ENCODE results near the gene COL12A1.

Gene COL12A1

GRCh38 chr6:75223428-75223827 is 17.6 kb upstream of the COL12A1 start:
- Histone ChIP-seq H3K27me3 (ENCODE audit: control insufficient read depth in 1 of 2, insufficient read depth in 1 of 2, low read length in 2 of 2) (no peaks in the 10 kb centered on the region), H4K8ac (ENCODE audit: low read length) (no peak overlapping the region), H3K27ac (ENCODE audit: low read length, poor library complexity, severe bottlenecking) (no peak overlapping the region), H3K36me3 (ENCODE audit: control insufficient read depth in 1 of 2, insufficient read depth in 2 of 2, low read depth in 1 of 2, low read length in 2 of 2) (no peaks in the 10 kb centered on the region), H2AK5ac (ENCODE audit: low read length, severe bottlenecking) (no peak overlapping the region), H2BK12ac (ENCODE audit: low read length in 2 of 2) (no peak overlapping the region), H2BK5ac (ENCODE audit: low read depth, low read length, poor library complexity, severe bottlenecking) (no peak overlapping the region), H2BK120ac (ENCODE audit: low read depth, low read length) (no peak overlapping the region), H3K9me3 (ENCODE audit: control insufficient read depth, low read length) (no peaks in the 10 kb centered on the region), H2BK15ac (ENCODE audit: low read depth, poor library complexity, severe bottlenecking) (no peak overlapping the region), H2AFZ (ENCODE audit: low read depth, low read length) (no peak overlapping the region), H3K4me3 (ENCODE audit: insufficient read depth in 1 of 2, low read depth in 1 of 2, low read length in 2 of 2) (no peak overlapping the region), H4K91ac (ENCODE audit: low read length) (no peak overlapping the region), H3K14ac (ENCODE audit: low read length in 2 of 2) (no peak overlapping the region), H3K9ac (ENCODE audit: low read length) (no peak overlapping the region), H3K4me2 (ENCODE audit: low read length, poor library complexity, severe bottlenecking) (no peak overlapping the region), H3K23ac (ENCODE audit: low read length in 2 of 2) (no peak overlapping the region), H3K18ac (ENCODE audit: low read depth in 1 of 2, low read length in 2 of 2) (no peak overlapping the region), H3K79me1 (replicated peaks; ENCODE audit: low read length, poor library complexity, severe bottlenecking) (no peaks in the 10 kb centered on the region), H3K4me1 (ENCODE audit: control insufficient read depth, insufficient read depth, low read depth, low read length) (peaks cover 3% of the 10 kb centered on the region), H3K4ac (ENCODE audit: low read depth in 1 of 2, low read length in 2 of 2) (no peak overlapping the region)
- WGBS, result 69% methylated on average over 2 of the region's 2 CpGs
- DNase-seq, result no peak

DNA sequence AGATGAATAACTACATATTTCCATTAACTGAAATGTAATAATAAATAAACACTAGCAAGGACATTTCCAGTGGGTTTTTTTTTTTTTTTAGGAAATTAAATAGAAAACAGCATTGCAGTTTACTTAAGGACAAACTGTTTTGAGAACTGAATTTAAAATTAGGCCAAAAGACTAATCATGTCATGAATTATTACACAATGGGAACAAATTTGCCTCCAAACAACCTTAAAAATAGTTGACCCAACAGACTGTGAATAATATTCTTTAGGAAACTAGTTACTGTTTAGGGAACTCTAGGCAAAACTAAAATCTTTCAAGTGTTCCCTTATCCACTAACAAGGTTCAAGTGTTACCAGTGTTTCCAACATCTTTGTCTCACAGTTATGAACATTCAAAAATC is 16.4 kb upstream of the COL12A1 start:
- no peak for DNase-seq
- H3K27me3 ChIP-seq (ENCODE audit: control insufficient read depth in 1 of 2, insufficient read depth in 1 of 2, low read length in 2 of 2), result no peaks in the 10 kb centered on the region
- no peak overlapping the region for H2BK120ac ChIP-seq (ENCODE audit: low read depth, low read length)
- no peaks in the 10 kb centered on the region for H3K79me1 ChIP-seq (replicated peaks; ENCODE audit: low read length, poor library complexity, severe bottlenecking)
- no peak overlapping the region for H3K27ac ChIP-seq (ENCODE audit: low read length, poor library complexity, severe bottlenecking)
- no peak overlapping the region for H3K18ac ChIP-seq (ENCODE audit: low read depth in 1 of 2, low read length in 2 of 2)
- H2BK5ac ChIP-seq (ENCODE audit: low read depth, low read length, poor library complexity, severe bottlenecking), result no peak overlapping the region
- H3K4ac ChIP-seq (ENCODE audit: low read depth in 1 of 2, low read length in 2 of 2), result no peak overlapping the region
- H4K91ac ChIP-seq (ENCODE audit: low read length), result no peak overlapping the region
- no peak overlapping the region for H3K4me3 ChIP-seq (ENCODE audit: insufficient read depth in 1 of 2, low read depth in 1 of 2, low read length in 2 of 2)
- no peak overlapping the region for H3K23ac ChIP-seq (ENCODE audit: low read length in 2 of 2)
- no peak overlapping the region for H3K9ac ChIP-seq (ENCODE audit: low read length)
- H2BK12ac ChIP-seq (ENCODE audit: low read length in 2 of 2), result no peak overlapping the region
- no peak overlapping the region for H2BK15ac ChIP-seq (ENCODE audit: low read depth, poor library complexity, severe bottlenecking)
- no peak overlapping the region for H4K8ac ChIP-seq (ENCODE audit: low read length)
- no peak overlapping the region for H2AK5ac ChIP-seq (ENCODE audit: low read length, severe bottlenecking)
- peaks cover 3% of the 10 kb centered on the region for H3K4me1 ChIP-seq (ENCODE audit: control insufficient read depth, insufficient read depth, low read depth, low read length)
- no peaks in the 10 kb centered on the region for H3K36me3 ChIP-seq (ENCODE audit: control insufficient read depth in 1 of 2, insufficient read depth in 2 of 2, low read depth in 1 of 2, low read length in 2 of 2)
- no peaks in the 10 kb centered on the region for H3K9me3 ChIP-seq (ENCODE audit: control insufficient read depth, low read length)
- H3K14ac ChIP-seq (ENCODE audit: low read length in 2 of 2), result no peak overlapping the region
- H3K4me2 ChIP-seq (ENCODE audit: low read length, poor library complexity, severe bottlenecking), result no peak overlapping the region
- no peak overlapping the region for H2AFZ ChIP-seq (ENCODE audit: low read depth, low read length)

DNA sequence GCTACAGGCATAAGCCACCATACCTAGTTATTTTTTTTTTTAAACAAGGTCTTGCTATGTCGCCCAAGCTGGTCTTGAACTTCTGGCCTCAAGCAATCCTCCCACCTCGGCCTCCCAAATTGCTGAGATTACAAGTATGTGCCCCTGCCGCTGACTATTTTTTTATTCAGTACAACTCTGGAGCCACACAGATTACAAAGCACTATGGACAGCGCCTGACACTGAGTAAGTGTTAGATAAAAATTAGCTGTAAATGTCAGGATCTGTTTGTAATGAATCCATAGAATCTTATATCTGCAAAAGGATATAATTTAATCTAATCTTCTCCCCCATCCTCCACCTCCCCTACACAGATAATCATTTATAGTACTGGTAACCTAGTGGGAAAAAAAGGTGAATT is 15.3 kb upstream of the COL12A1 start:
- Histone ChIP-seq H4K8ac (ENCODE audit: low read length) (no peak overlapping the region), H3K9ac (ENCODE audit: low read length) (no peak overlapping the region), H3K79me1 (replicated peaks; ENCODE audit: low read length, poor library complexity, severe bottlenecking) (no peaks in the 10 kb centered on the region), H2AK5ac (ENCODE audit: low read length, severe bottlenecking) (no peak overlapping the region), H2AFZ (ENCODE audit: low read depth, low read length) (no peak overlapping the region), H2BK5ac (ENCODE audit: low read depth, low read length, poor library complexity, severe bottlenecking) (no peak overlapping the region), H3K4ac (ENCODE audit: low read depth in 1 of 2, low read length in 2 of 2) (no peak overlapping the region), H3K27me3 (ENCODE audit: control insufficient read depth in 1 of 2, insufficient read depth in 1 of 2, low read length in 2 of 2) (no peaks in the 10 kb centered on the region), H3K4me2 (ENCODE audit: low read length, poor library complexity, severe bottlenecking) (no peak overlapping the region), H4K91ac (ENCODE audit: low read length) (no peak overlapping the region), H3K14ac (ENCODE audit: low read length in 2 of 2) (no peak overlapping the region), H3K27ac (ENCODE audit: low read length, poor library complexity, severe bottlenecking) (no peak overlapping the region), H2BK15ac (ENCODE audit: low read depth, poor library complexity, severe bottlenecking) (no peak overlapping the region), H3K18ac (ENCODE audit: low read depth in 1 of 2, low read length in 2 of 2) (no peak overlapping the region), H3K23ac (ENCODE audit: low read length in 2 of 2) (no peak overlapping the region), H3K4me1 (ENCODE audit: control insufficient read depth, insufficient read depth, low read depth, low read length) (peaks cover 3% of the 10 kb centered on the region), H3K36me3 (ENCODE audit: control insufficient read depth in 1 of 2, insufficient read depth in 2 of 2, low read depth in 1 of 2, low read length in 2 of 2) (no peaks in the 10 kb centered on the region), H2BK12ac (ENCODE audit: low read length in 2 of 2) (no peak overlapping the region), H2BK120ac (ENCODE audit: low read depth, low read length) (no peak overlapping the region), H3K4me3 (ENCODE audit: insufficient read depth in 1 of 2, low read depth in 1 of 2, low read length in 2 of 2) (no peak overlapping the region), H3K9me3 (ENCODE audit: control insufficient read depth, low read length) (no peaks in the 10 kb centered on the region)
- 87% methylated on average over 2 of the region's 4 CpGs for WGBS
- no peak for DNase-seq

DNA sequence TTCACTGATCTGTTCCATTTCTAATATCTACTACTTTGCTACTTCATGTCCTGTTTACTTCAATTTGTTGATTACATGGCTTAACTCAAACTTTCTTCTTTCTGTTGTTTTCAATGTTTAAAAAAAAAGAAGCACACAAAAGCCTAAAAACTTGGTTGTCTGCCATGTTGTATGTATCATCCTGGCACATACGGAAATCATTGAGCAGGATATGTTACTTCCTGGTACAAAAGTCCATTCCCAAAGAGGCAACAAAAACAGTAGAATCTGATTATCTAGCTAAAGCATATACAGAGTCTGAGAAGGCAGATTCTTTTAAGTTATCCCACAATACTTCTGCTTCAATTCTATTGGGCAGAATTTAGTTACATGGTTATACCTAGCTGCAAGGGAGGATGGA is 14.5 kb upstream of the COL12A1 start:
- Histone ChIP-seq H2AK5ac (ENCODE audit: low read length, severe bottlenecking) (no peak overlapping the region), H3K4me2 (ENCODE audit: low read length, poor library complexity, severe bottlenecking) (no peak overlapping the region), H3K4ac (ENCODE audit: low read depth in 1 of 2, low read length in 2 of 2) (no peak overlapping the region), H4K91ac (ENCODE audit: low read length) (no peak overlapping the region), H2BK12ac (ENCODE audit: low read length in 2 of 2) (no peak overlapping the region), H3K79me1 (replicated peaks; ENCODE audit: low read length, poor library complexity, severe bottlenecking) (no peaks in the 10 kb centered on the region), H3K36me3 (ENCODE audit: control insufficient read depth in 1 of 2, insufficient read depth in 2 of 2, low read depth in 1 of 2, low read length in 2 of 2) (no peaks in the 10 kb centered on the region), H2AFZ (ENCODE audit: low read depth, low read length) (no peak overlapping the region), H3K23ac (ENCODE audit: low read length in 2 of 2) (no peak overlapping the region), H2BK15ac (ENCODE audit: low read depth, poor library complexity, severe bottlenecking) (no peak overlapping the region), H3K4me1 (ENCODE audit: control insufficient read depth, insufficient read depth, low read depth, low read length) (peaks cover 3% of the 10 kb centered on the region), H3K4me3 (ENCODE audit: insufficient read depth in 1 of 2, low read depth in 1 of 2, low read length in 2 of 2) (no peak overlapping the region), H3K27me3 (ENCODE audit: control insufficient read depth in 1 of 2, insufficient read depth in 1 of 2, low read length in 2 of 2) (peaks cover 0 to 2% of the 10 kb centered on the region in 2 experiments), H2BK5ac (ENCODE audit: low read depth, low read length, poor library complexity, severe bottlenecking) (no peak overlapping the region), H3K9me3 (ENCODE audit: control insufficient read depth, low read length) (no peaks in the 10 kb centered on the region), H3K9ac (ENCODE audit: low read length) (peak overlapping the region; percentile 5), H2BK120ac (ENCODE audit: low read depth, low read length) (no peak overlapping the region), H4K8ac (ENCODE audit: low read length) (no peak overlapping the region), H3K18ac (ENCODE audit: low read depth in 1 of 2, low read length in 2 of 2) (no peak overlapping the region), H3K27ac (ENCODE audit: low read length, poor library complexity, severe bottlenecking) (no peak overlapping the region), H3K14ac (ENCODE audit: low read length in 2 of 2) (no peak overlapping the region)
- WGBS, result 100% methylated on average over 1 of the region's 1 CpG
- no peak for DNase-seq

Measured in mesenchymal stem cell (in vitro differentiated cells and primary cell).